ENCODE measurements around the gene L3MBTL4. TPM values are rescaled to one million over a fixed set of nuclear protein-coding genes. Genes with fewer than 3 reads are reported as not detected.

The L3MBTL4 gene
- total and polyA plus RNA-seq, 4 donors: 3.9 to 11.5 (median 6.5) TPM

- Histone ChIP-seq H3K4me1 (ENCODE audit: control insufficient read depth, insufficient read depth, low read length) (peaks cover 10% of the 10 kb centered on the region), H3K36me3 (ENCODE audit: control insufficient read depth, insufficient read depth, low read length) (no peaks in the 10 kb centered on the region), H3K27me3 (ENCODE audit: control insufficient read depth, insufficient read depth, low read length) (no peaks in the 10 kb centered on the region), H3K27ac (ENCODE audit: low read depth, low read length) (no peak overlapping the region), H3K9me3 (ENCODE audit: control insufficient read depth, insufficient read depth, low read length) (no peaks in the 10 kb centered on the region), H3K4me3 (ENCODE audit: low read depth, low read length) (no peak overlapping the region)
- WGBS (ENCODE audit: insufficient coverage): 44% methylated on average over 5 of the region's 8 CpGs
- peak in 1 of 6 donors; percentile 17 for DNase-seq (ENCODE audit: low read depth in 4 of 6, low spot score in 6 of 6)
Observed at GRCh38 chr18:6370410-6370809, 44.3 kb downstream of the L3MBTL4 start.

DNA sequence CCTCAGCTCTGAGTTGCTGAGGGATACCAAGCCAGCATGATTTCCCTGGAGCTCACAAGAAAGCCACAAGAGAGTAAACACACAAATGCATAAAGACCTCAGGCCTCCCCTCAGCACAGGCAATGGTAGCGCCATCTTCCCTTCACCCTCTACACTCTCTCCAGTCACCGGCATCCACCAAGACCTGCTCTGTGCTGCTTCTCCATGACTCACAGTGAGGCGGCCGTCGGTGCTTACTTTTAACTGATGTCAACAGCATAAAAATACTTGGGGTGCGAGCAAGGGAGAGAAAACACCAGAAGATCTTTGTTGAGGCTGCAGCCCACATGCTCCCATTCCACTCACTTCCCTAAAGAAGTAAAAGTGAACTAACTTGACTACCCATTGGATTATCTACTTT lies 46.7 kb downstream of the L3MBTL4 start:
- no peak for DNase-seq (ENCODE audit: low read depth in 4 of 6, low spot score in 6 of 6)
- 89% methylated on average over 3 of the region's 6 CpGs for WGBS (ENCODE audit: insufficient coverage)
- no peaks in the 10 kb centered on the region for H3K27me3 ChIP-seq (ENCODE audit: control insufficient read depth, insufficient read depth, low read length)
- H3K27ac ChIP-seq (ENCODE audit: low read depth, low read length): no peak overlapping the region
- peaks cover 10% of the 10 kb centered on the region for H3K4me1 ChIP-seq (ENCODE audit: control insufficient read depth, insufficient read depth, low read length)
- no peaks in the 10 kb centered on the region for H3K9me3 ChIP-seq (ENCODE audit: control insufficient read depth, insufficient read depth, low read length)
- H3K36me3 ChIP-seq (ENCODE audit: control insufficient read depth, insufficient read depth, low read length): no peaks in the 10 kb centered on the region
- no peak overlapping the region for H3K4me3 ChIP-seq (ENCODE audit: low read depth, low read length)

DNA sequence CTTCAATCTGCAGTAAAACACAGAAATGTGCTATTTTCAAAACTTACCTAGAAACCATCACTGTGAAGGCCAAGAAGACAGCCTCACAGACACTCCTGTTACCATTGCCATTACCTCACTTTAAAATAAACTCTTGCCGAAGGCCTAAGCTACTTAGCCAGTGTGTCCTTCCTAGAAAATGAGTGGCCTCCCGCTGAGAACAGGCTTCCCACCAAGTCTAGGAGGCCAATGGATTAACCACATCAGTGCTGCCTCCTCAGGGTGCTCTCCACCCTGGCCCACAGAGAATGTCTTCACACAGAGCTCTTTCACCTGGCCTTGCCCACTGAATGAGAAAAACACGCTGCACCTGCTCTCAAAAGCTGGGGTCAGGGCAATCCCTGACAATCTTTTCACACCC lies 47.5 kb downstream of the L3MBTL4 start:
- 60% methylated on average over 3 of the region's 3 CpGs for WGBS (ENCODE audit: insufficient coverage)
- Histone ChIP-seq H3K27me3 (ENCODE audit: control insufficient read depth, insufficient read depth, low read length) (no peaks in the 10 kb centered on the region), H3K27ac (ENCODE audit: low read depth, low read length) (no peak overlapping the region), H3K9me3 (ENCODE audit: control insufficient read depth, insufficient read depth, low read length) (no peaks in the 10 kb centered on the region), H3K4me1 (ENCODE audit: control insufficient read depth, insufficient read depth, low read length) (peaks cover 10% of the 10 kb centered on the region), H3K36me3 (ENCODE audit: control insufficient read depth, insufficient read depth, low read length) (no peaks in the 10 kb centered on the region), H3K4me3 (ENCODE audit: low read depth, low read length) (no peak overlapping the region)
- DNase-seq (ENCODE audit: low read depth in 4 of 6, low spot score in 6 of 6): no peak

- H3K36me3 ChIP-seq (ENCODE audit: control insufficient read depth, insufficient read depth, low read length): no peaks in the 10 kb centered on the region
- no peak overlapping the region for H3K27ac ChIP-seq (ENCODE audit: low read depth, low read length)
- H3K4me3 ChIP-seq (ENCODE audit: low read depth, low read length): no peak overlapping the region
- DNase-seq (ENCODE audit: low read depth in 4 of 6, low spot score in 6 of 6): no peak
- WGBS (ENCODE audit: insufficient coverage): 63% methylated on average over 3 of the region's 4 CpGs
- no peaks in the 10 kb centered on the region for H3K9me3 ChIP-seq (ENCODE audit: control insufficient read depth, insufficient read depth, low read length)
- H3K27me3 ChIP-seq (ENCODE audit: control insufficient read depth, insufficient read depth, low read length): no peaks in the 10 kb centered on the region
- H3K4me1 ChIP-seq (ENCODE audit: control insufficient read depth, insufficient read depth, low read length): peaks cover 10% of the 10 kb centered on the region
Observed at GRCh38 chr18:6366776-6367175, 47.9 kb downstream of the L3MBTL4 start.

GRCh38 chr18:6365385-6365784 lies 49.3 kb downstream of the L3MBTL4 start:
- DNase-seq (ENCODE audit: low read depth in 4 of 6, low spot score in 6 of 6): no peak
- Histone ChIP-seq H3K4me3 (ENCODE audit: low read depth, low read length) (no peak overlapping the region), H3K9me3 (ENCODE audit: control insufficient read depth, insufficient read depth, low read length) (no peaks in the 10 kb centered on the region), H3K4me1 (ENCODE audit: control insufficient read depth, insufficient read depth, low read length) (peaks cover 5% of the 10 kb centered on the region), H3K27me3 (ENCODE audit: control insufficient read depth, insufficient read depth, low read length) (no peaks in the 10 kb centered on the region), H3K27ac (ENCODE audit: low read depth, low read length) (no peak overlapping the region), H3K36me3 (ENCODE audit: control insufficient read depth, insufficient read depth, low read length) (no peaks in the 10 kb centered on the region)

DNA sequence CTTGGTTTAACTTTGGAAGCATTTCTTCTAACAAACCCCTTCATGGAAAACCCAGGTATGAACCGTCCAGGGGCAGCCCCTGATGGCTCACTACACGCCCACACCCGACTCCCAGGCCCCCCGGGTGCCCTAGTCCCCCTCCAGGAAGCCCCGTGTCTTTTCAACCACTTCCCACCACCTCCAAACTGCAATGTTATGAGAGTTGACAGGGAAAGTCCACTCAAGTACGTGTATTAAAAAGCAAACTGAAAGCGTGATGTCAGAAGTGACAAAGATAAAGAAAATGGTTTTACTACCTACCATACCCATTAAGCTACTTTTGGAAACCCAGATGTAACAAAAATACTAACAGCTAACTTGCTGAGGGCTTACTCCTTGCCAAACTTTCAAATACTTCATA lies 51.5 kb downstream of the L3MBTL4 start:
- Histone ChIP-seq H3K36me3 (ENCODE audit: control insufficient read depth, insufficient read depth, low read length) (no peaks in the 10 kb centered on the region), H3K4me1 (ENCODE audit: control insufficient read depth, insufficient read depth, low read length) (peaks cover 3% of the 10 kb centered on the region), H3K27ac (ENCODE audit: low read depth, low read length) (no peak overlapping the region), H3K27me3 (ENCODE audit: control insufficient read depth, insufficient read depth, low read length) (no peaks in the 10 kb centered on the region), H3K9me3 (ENCODE audit: control insufficient read depth, insufficient read depth, low read length) (no peaks in the 10 kb centered on the region), H3K4me3 (ENCODE audit: low read depth, low read length) (no peak overlapping the region)
- WGBS (ENCODE audit: insufficient coverage): no CpG with 5 or more reads among the region's 7 CpGs
- no peak for DNase-seq (ENCODE audit: low read depth in 4 of 6, low spot score in 6 of 6)

GRCh38 chr18:6362559-6363129 lies 52.1 kb downstream of the L3MBTL4 start:
- Histone ChIP-seq H3K9me3 (ENCODE audit: control insufficient read depth, insufficient read depth, low read length) (no peaks in the 10 kb centered on the region), H3K4me3 (ENCODE audit: low read depth, low read length) (no peak overlapping the region), H3K4me1 (ENCODE audit: control insufficient read depth, insufficient read depth, low read length) (peaks cover 3% of the 10 kb centered on the region), H3K36me3 (ENCODE audit: control insufficient read depth, insufficient read depth, low read length) (no peaks in the 10 kb centered on the region), H3K27ac (ENCODE audit: low read depth, low read length) (no peak overlapping the region), H3K27me3 (ENCODE audit: control insufficient read depth, insufficient read depth, low read length) (no peaks in the 10 kb centered on the region)
- WGBS (ENCODE audit: insufficient coverage): 83% methylated on average over 1 of the region's 9 CpGs
- no peak for DNase-seq (ENCODE audit: low read depth in 4 of 6, low spot score in 6 of 6)

GRCh38 chr18:6357668-6358067 lies 57.0 kb downstream of the L3MBTL4 start:
- no peaks in the 10 kb centered on the region for H3K36me3 ChIP-seq (ENCODE audit: control insufficient read depth, insufficient read depth, low read length)
- no peak overlapping the region for H3K4me3 ChIP-seq (ENCODE audit: low read depth, low read length)
- no peaks in the 10 kb centered on the region for H3K9me3 ChIP-seq (ENCODE audit: control insufficient read depth, insufficient read depth, low read length)
- DNase-seq (ENCODE audit: low read depth in 4 of 6, low spot score in 6 of 6): no peak
- peaks cover 3% of the 10 kb centered on the region for H3K4me1 ChIP-seq (ENCODE audit: control insufficient read depth, insufficient read depth, low read length)
- WGBS (ENCODE audit: insufficient coverage): 75% methylated on average over 2 of the region's 5 CpGs
- H3K27ac ChIP-seq (ENCODE audit: low read depth, low read length): no peak overlapping the region
- no peaks in the 10 kb centered on the region for H3K27me3 ChIP-seq (ENCODE audit: control insufficient read depth, insufficient read depth, low read length)

DNA sequence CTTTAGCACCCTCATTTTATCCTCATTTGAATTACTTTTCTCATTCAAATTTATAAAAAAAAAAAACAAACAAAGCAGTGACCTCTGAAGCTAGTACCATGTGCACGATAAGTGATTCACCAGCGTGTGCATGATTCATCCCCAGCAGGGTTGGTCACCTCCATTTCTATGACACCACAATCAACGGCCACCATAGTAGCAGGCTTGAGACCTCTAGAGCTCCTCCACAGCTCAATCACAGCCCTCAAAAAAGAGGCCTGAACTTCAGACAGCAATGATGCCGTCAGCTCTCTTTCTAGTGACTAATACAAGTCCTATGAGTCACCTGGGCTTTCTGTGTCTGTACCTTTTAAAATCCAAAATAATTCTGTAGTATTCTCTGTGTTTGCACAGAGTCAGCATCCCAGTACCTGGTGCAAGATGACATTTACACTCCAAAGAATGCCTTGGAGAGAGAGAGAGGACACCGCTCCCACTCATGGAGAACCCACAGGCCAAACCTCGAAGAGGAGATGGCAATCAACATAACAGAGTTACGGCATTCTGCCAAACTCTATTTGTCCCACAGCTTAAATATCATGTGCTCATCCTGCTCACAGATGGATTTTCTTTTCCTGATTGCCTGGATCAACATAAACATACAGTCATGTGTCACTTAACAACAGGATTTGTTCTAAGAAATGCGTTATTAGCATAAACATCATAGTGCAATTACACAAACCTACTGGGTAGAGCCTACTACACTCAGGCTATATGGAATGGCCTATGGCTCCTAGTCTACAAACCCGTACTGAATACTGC lies 58.7 kb downstream of the L3MBTL4 start:
- no peaks in the 10 kb centered on the region for H3K27me3 ChIP-seq (ENCODE audit: control insufficient read depth, insufficient read depth, low read length)
- WGBS (ENCODE audit: insufficient coverage): 91% methylated on average over 6 of the region's 9 CpGs

DNA sequence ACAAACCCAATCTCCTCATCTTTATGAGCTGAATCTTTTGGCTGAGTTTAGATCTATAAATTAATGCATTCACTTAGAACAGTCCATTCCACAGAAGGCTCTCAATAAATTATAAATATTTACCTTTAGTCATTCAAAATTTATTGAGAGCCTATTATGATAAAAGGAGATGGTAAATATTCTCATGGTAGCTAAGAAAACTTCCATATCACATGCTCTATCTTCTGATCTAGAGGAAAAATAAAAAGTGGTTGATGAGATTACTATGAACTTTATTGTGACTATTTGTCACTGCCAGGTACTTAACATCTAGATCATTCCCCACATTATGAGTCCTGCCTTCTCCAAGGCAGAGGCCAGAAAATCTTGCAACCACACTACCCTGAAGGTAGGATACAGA lies 62.4 kb downstream of the L3MBTL4 start:
- H3K27me3 ChIP-seq (ENCODE audit: control insufficient read depth, insufficient read depth, low read length): no peaks in the 10 kb centered on the region
- H3K36me3 ChIP-seq (ENCODE audit: control insufficient read depth, insufficient read depth, low read length): no peaks in the 10 kb centered on the region
- no peak overlapping the region for H3K27ac ChIP-seq (ENCODE audit: low read depth, low read length)
- H3K4me3 ChIP-seq (ENCODE audit: low read depth, low read length): no peak overlapping the region
- no peaks in the 10 kb centered on the region for H3K4me1 ChIP-seq (ENCODE audit: control insufficient read depth, insufficient read depth, low read length)
- no peaks in the 10 kb centered on the region for H3K9me3 ChIP-seq (ENCODE audit: control insufficient read depth, insufficient read depth, low read length)
- no peak for DNase-seq (ENCODE audit: low read depth in 4 of 6, low spot score in 6 of 6)

More for the DNA sequence above, 58.7 kb downstream of the L3MBTL4 start:
- DNase-seq (ENCODE audit: low read depth in 4 of 6, low spot score in 6 of 6): no peak
- Histone ChIP-seq H3K4me3 (ENCODE audit: low read depth, low read length) (no peak overlapping the region), H3K36me3 (ENCODE audit: control insufficient read depth, insufficient read depth, low read length) (no peaks in the 10 kb centered on the region), H3K9me3 (ENCODE audit: control insufficient read depth, insufficient read depth, low read length) (no peaks in the 10 kb centered on the region), H3K4me1 (ENCODE audit: control insufficient read depth, insufficient read depth, low read length) (peaks cover 3% of the 10 kb centered on the region), H3K27ac (ENCODE audit: low read depth, low read length) (no peak overlapping the region)

Data from spinal cord (tissue), 10 donors.